ENCODE results near the gene KHDC4.

DNA sequence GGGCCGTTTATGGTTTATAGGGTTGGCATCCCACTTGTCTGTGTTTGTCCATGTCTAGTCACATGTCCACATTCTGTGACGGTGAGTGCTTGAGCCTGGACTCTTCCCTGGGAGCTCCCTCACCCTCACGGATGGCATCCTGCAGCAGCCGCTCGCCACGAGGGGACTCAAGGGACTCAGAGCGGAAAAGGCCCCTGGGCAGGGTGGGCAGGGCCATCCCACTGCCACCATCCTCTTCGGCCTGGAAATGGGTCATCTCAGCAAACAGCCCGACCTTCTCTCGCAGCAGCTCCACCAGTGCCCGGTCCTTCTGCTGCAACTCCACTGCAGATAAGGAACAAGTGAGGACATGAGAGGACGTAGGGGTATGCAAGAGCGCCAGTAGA, 18.3 kb upstream of the KHDC4 start:
- no peak for TF ChIP-seq MXI1 (conservative IDR thresholded peaks at IDR 0.05; ENCODE audit: poor library complexity, severe bottlenecking)
- TF ChIP-seq POLR2AphosphoS5 (IDR thresholded peaks at IDR 0.05) = no peak
- TF ChIP-seq, protein P1, sequence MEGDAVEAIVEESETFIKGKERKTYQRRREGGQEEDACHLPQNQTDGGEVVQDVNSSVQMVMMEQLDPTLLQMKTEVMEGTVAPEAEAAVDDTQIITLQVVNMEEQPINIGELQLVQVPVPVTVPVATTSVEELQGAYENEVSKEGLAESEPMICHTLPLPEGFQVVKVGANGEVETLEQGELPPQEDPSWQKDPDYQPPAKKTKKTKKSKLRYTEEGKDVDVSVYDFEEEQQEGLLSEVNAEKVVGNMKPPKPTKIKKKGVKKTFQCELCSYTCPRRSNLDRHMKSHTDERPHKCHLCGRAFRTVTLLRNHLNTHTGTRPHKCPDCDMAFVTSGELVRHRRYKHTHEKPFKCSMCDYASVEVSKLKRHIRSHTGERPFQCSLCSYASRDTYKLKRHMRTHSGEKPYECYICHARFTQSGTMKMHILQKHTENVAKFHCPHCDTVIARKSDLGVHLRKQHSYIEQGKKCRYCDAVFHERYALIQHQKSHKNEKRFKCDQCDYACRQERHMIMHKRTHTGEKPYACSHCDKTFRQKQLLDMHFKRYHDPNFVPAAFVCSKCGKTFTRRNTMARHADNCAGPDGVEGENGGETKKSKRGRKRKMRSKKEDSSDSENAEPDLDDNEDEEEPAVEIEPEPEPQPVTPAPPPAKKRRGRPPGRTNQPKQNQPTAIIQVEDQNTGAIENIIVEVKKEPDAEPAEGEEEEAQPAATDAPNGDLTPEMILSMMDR (IDR thresholded peaks at IDR 0.05; ENCODE audit: poor library complexity, severe bottlenecking) = no peak
- TF ChIP-seq EZH2 (IDR thresholded peaks at IDR 0.05; ENCODE audit: borderline replicate concordance, insufficient read depth, low read length, poor library complexity, severe bottlenecking) = no peak
- TF ChIP-seq TAF1 (IDR thresholded peaks at IDR 0.05; ENCODE audit: low read depth) = no peak

Data from neural cell (in vitro differentiated cells).